Measurements from ENCODE around the gene PPP1R12B.
A peak's percentile ranks its signal among the peaks of the same experiment; 100 is the strongest.

Gene PPP1R12B

DNA sequence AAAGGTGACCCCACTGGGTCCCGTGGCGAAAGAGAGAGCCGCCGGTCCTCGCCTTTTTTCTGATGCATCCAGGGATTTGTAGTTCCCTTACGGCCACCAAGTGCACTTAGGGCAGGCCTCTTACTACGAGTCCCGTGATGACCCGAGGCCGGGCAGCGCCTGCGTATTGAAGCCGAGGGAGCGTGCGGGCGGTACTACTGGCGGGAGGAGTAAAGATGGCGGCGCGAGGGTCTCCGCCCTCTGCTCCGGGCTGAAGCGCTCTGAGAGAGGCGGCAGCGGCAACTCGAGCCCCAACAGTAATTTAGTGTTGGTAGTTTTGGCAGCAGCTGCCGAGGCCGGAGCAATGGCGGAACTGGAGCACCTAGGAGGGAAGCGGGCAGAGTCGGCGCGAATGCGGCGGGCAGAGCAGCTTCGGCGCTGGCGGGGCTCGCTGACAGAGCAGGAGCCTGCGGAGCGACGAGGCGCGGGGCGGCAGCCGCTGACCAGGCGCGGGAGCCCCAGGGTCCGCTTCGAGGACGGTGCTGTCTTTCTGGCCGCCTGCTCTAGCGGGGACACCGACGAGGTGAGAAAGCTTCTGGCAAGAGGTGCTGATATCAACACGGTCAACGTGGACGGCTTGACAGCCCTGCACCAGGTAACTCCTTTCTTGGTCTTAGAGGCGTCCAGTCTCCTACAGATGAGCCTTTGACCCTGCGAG lies at the start of gene PPP1R12B:
Gene PPP1R12B (plus strand): TSS at position 191 of the 697 bp plus-strand sequence. CDS start 153 bp downstream, at position 344.
- DNase-seq, result peak; percentile 99

GRCh38 chr1:202302166-202302565 lies 46.3 kb upstream of the PPP1R12B start:
- no peak for DNase-seq

GRCh38 chr1:202304375-202304774 lies 44.1 kb upstream of the PPP1R12B start:
- DNase-seq, result no peak

DNA sequence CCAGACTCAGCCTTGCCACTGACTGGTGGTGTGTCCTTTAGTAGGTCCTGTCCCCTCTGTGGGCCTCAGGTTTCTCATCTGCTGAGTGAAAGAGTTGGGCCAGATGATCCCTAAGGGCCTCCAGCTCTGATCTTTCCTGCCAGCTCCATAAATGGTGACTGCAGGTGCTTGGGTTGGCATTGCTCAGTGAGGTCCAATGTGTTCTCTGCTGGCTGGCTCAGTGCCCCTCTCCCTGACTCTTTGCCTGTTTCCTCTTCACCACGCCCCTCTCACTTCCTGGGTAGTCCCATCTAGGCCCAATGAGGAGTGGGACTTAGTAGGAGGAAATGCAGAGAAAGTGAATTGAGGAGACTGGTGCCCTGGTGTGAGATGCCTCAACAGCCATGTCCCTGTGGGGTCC lies 43.3 kb upstream of the PPP1R12B start:
- DNase-seq, result no peak

GRCh38 chr1:202306535-202307345 lies 41.8 kb upstream of the PPP1R12B start:
- no peak for DNase-seq

DNA sequence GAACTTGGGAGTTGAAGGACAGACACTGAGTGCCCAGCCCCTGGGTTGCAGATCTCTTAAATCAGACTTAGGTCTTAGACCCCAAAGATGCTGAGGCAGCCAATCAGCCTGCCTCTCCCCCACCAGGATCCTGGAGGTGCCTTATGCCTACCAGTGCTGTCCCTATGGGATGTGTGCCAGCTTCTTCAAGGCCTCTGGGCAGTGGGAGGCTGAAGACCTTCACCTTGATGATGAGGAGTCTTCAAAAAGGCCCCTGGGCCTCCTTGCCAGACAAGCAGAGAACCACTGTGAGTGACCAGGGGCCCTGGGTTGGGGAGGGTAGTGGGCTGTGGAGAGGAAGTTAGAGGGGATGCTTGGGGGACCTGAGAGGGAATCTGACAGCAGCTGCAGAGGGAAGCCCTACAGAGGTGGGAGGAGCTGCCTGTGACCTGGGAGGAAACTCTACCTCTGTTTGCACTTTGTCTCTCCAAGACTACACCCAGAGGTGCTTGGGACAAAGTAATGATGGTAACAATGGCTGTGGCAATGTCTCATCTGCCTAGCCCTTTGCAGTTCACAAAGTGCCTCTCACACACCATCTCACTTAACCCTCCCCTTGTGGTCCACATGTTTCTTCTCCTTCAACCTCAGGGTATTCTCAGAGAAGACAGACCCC lies 38.3 kb upstream of the PPP1R12B start:
- DNase-seq, result no peak

- no peak for DNase-seq
Observed at GRCh38 chr1:202310746-202311145, 37.8 kb upstream of the PPP1R12B start.

DNA sequence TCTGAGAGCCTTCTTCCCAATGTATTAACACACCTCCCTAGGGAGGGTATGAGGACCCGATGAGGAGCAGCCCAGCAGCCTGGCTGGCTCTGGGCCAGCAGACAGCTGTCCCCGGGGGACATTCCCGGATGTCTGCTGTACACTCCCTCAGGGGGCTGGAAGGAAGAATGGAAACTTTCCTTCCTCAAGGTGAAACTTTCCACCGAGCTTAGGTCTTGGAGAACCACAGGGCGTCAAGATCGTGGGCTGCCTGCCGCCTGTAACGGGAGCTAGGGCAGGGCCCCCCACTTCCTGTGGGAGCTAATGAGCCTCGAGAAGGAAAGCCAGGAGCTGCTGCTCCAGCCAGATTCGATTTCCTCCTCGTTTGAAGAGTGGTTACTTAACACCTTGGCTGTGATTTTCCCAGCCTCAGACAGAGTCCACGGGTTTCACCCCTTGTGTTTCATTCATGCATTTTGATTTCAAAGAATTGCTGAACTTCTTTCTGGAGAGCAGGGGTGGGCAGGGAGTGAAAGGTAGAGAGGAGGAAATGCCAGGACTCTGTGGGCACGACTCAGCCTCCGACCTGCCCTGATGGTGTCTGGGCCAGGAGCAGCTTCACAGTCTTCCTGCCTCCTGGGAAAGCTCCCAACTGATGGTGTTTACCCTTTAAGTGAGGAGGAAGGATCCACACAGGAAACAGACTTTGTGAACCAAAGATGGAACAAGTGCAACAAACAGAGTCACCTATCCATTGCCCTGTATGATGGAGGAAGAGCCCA lies 36.4 kb upstream of the PPP1R12B start:
- peak; percentile 19 for DNase-seq

GRCh38 chr1:202315576-202316168 lies 32.8 kb upstream of the PPP1R12B start:
- peak; percentile 86 for DNase-seq

- no peak for DNase-seq
Observed at GRCh38 chr1:202316186-202316585, 32.3 kb upstream of the PPP1R12B start.

GRCh38 chr1:202317941-202318925 lies 30.3 kb upstream of the PPP1R12B start:
- DNase-seq, result no peak

- DNase-seq, result no peak
Observed at GRCh38 chr1:202319381-202320080, 29.0 kb upstream of the PPP1R12B start.

GRCh38 chr1:202320081-202320405 lies 28.5 kb upstream of the PPP1R12B start:
- DNase-seq, result no peak

DNA sequence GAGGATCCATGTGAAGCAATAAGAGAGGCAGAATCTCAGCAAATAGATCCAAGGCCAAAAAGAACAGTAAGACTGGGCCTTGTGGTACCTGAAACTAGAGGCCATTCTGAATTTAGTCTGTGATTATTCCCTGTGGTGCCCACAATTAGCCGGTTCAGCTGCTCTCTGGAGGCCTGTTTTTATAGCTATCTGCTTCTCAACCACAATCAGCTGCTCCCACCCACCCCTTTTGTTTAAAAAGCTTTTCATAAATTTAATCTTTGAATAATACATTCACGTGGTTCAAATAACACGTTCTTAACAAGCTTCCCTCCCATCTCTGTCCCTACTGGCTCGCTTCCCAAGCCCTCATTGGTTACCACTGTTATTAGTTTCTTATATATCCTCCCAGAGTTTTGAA lies 24.8 kb upstream of the PPP1R12B start:
- no peak for DNase-seq

DNA sequence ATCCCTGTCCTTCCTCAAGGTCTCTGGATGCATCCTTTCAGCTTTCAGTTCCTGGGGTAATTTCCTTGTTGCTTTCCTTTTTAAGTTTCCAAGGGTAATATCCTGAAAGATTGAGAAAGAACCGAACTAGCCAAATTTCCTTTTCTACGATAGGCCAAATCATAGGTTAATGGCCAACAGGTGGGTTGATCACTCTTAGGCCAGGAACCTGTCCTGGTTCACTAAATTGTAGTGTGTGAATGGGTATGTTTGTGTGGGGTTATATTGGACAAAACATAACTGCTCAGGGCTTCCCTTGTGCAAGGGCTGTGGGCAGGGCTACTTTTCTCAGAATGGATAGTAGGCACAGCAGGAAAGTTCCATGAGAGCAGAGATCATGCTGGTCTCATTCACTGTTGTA lies 23.9 kb upstream of the PPP1R12B start:
- DNase-seq, result no peak

- no peak for DNase-seq
Observed at GRCh38 chr1:202329891-202330290, 18.6 kb upstream of the PPP1R12B start.

GRCh38 chr1:202333861-202334260 lies 14.6 kb upstream of the PPP1R12B start:
- DNase-seq, result no peak

DNA sequence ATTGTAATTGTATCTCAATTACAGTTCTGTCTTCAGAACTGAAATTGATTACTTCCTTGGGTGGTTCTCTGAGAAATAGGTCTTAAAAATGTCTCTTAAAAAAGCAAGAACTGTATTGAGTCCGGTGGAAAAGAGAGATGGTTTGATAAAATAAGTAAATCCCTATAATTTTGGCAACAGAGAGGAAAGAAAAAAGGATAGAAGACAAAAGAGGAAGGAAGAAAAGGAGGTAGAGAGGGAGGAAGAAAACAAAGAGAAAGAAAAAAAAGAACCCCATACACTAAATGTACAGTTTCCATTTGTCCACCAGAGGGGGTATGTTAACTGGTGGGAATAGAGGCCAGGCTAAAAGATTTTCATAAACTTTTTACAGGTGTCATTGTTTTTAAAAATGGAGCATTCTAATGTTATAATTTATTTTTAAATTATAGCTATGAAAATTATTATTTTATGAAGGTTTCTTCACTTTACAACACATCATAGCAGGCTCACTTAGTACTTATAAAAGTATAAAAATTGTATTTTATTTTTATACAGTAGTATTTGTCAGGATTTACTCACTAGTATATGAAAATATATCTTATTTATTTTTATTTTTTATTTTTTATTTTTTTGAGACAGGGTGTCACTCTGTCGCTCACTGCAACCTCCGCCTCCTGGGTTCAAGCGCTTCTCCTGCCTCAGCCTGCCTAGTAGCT lies 4.7 kb upstream of the PPP1R12B start:
- peak; percentile 67 for DNase-seq

- DNase-seq, result no peak
Observed at GRCh38 chr1:202348005-202348508, 442 bp upstream of the PPP1R12B start.
